Cardiac fibroblast (primary cell): ENCODE data around the gene WARS2.

ENCODE experiments used
- DNase-seq, 2 donors: peaks; one replicate each; pipeline versions ENCODE4 v3.0.0 to v3.0.0-alpha.2; 2010; ENCODE audit warnings: low read depth in 2 of 2
- H3K4me3 ChIP-seq, 2 donors: replicated peaks in 1 of 2; 1 replicate in 1 of 2; 2 replicates in 1 of 2; pipeline ENCODE4 v1.5.1; 2011; ENCODE audit warnings: low read depth in 2 of 2, low read length in 2 of 2, mild to moderate bottlenecking in 2 of 2, moderate library complexity in 1 of 2
- TF ChIP-seq, protein P1 (sequence below): IDR thresholded peaks from one replicate; pipeline ENCODE4 v1.5.1; 2011; ENCODE audit warnings: low read depth, mild to moderate bottlenecking, low read length, inconsistent platforms

WARS2 gene

DNA sequence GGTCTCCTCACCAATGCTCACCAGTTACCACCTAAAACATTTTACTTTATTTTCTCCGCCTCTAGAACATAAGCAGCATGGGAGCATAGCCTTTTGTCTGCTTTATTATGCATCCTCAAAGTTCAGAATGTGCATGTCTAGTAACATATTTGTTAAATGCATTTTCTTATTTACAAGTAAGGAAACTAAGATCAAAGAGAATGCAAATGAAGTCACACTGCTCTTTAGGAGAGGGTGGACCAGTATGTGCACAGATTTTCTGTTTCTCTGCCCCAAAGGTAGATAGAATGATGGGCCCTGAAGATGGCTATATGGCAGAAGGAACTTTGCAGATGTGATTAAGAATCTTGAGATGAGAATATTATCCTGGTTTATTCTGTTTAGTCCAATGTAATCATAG is 9.7 kb upstream of the WARS2 start:
- TF ChIP-seq, protein P1, sequence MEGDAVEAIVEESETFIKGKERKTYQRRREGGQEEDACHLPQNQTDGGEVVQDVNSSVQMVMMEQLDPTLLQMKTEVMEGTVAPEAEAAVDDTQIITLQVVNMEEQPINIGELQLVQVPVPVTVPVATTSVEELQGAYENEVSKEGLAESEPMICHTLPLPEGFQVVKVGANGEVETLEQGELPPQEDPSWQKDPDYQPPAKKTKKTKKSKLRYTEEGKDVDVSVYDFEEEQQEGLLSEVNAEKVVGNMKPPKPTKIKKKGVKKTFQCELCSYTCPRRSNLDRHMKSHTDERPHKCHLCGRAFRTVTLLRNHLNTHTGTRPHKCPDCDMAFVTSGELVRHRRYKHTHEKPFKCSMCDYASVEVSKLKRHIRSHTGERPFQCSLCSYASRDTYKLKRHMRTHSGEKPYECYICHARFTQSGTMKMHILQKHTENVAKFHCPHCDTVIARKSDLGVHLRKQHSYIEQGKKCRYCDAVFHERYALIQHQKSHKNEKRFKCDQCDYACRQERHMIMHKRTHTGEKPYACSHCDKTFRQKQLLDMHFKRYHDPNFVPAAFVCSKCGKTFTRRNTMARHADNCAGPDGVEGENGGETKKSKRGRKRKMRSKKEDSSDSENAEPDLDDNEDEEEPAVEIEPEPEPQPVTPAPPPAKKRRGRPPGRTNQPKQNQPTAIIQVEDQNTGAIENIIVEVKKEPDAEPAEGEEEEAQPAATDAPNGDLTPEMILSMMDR: no peak
- DNase-seq: no peak
- H3K4me3 ChIP-seq: no peak overlapping the region

- TF ChIP-seq, protein P1: no peak
- DNase-seq: peak; percentile 11 to 57
- H3K4me3 ChIP-seq: no peak overlapping the region
Measured at GRCh38 chr1:119147661-119148090, 7.2 kb upstream of the WARS2 start.

GRCh38 chr1:119146466-119146865 is 6.0 kb upstream of the WARS2 start:
- TF ChIP-seq, protein P1: no peak
- no peak overlapping the region for H3K4me3 ChIP-seq
- no peak for DNase-seq

GRCh38 chr1:119144813-119145212 is 4.4 kb upstream of the WARS2 start:
- no peak overlapping the region for H3K4me3 ChIP-seq
- TF ChIP-seq, protein P1: no peak
- DNase-seq: no peak

DNA sequence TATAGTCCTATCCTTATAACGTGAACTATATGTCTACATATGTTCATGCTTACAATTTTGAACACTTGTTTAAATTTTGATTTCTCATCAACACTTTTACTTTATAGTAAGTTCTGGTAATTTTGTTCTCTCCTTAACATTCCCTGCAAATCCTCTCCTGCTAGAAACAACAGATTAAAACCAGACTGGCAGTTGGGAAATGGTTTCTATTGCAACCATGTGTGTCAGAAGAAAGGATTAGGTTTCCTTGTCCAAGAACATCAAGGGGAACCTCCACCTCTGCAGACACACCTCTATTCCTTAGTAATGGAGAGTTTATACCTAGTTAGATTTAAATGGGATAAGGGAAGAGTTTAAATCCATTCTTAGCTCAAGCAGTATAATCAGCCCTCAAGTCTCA is 3.3 kb upstream of the WARS2 start:
- TF ChIP-seq, protein P1: no peak

DNA sequence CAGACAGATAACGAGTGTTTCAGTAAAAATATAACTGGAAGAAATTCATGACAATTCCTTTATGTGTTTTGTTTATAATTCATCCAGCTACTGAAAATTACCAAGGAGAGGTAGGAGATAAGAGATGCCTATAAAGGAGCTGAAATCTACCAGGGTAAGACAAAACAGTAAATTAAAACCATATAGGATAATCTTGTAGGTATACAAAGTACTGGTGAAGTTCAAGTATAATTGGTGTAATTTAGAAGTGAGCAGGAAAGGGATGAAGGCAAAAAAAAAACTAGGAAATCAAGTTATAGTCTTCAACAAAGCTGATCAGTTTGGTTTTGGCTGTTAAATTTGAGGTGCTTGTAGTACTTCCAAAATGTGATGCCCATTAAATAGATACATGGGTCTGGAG is 1.2 kb upstream of the WARS2 start:
- H3K4me3 ChIP-seq: no peak overlapping the region
- TF ChIP-seq, protein P1: no peak

More for the DNA sequence above, 3.3 kb upstream of the WARS2 start:
- H3K4me3 ChIP-seq: no peak overlapping the region
- DNase-seq: no peak

DNA sequence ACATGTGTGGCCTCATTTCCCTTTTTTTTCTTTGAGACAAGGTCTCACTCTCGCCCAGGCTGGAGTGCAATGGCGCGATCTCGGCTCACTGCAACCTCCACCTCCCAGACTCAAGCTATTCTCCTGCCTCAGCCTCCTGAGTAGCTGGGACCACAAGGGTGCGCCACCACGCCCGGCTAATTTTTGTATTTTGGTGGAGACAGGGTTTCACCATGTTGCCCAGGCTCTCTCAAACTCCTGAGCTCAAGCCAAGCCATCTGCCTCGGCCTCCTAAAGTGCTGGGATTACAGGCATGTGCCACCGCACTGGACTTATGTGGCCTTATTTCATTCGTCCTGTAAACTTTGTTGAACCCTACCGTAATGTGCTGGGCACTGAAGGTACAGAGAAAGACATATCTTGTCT is 569 bp upstream of the WARS2 start:
- TF ChIP-seq, protein P1: peak; percentile 35
- peak in 1 of 2 donors; percentile 36 for DNase-seq
- H3K4me3 ChIP-seq: peak overlapping the region; percentile 71 to 73

More for the DNA sequence above, 1.2 kb upstream of the WARS2 start:
- DNase-seq: no peak
